Body of pancreas (tissue), 4 donors: ENCODE measurements around the gene NPC2. TPM values are rescaled to one million over a fixed set of nuclear protein-coding genes. Genes with fewer than 3 reads are reported as not detected.

Experiments used
- ATAC-seq: fragments of 150-250 bp; one replicate; pipeline ENCODE4 v1.9.1; 2016
- DNase-seq, 4 donors: peaks; one replicate each; pipeline ENCODE4 v3.0.0-alpha.2; 2019
- H3K27ac ChIP-seq, 4 donors: fragments of 200-600 bp; sonication (generic); 1 replicate in 3 of 4; 2 replicates in 1 of 4; pipeline versions ENCODE4 v1.5.1 to v1.6.1; 2016 to 2019; ENCODE audit warnings: mild to moderate bottlenecking in 1 of 4, mixed read lengths in 1 of 4, moderate library complexity in 1 of 4
- H3K27me3 ChIP-seq, 2 donors: fragments of 200-600 bp; sonication (generic); one replicate each; pipeline ENCODE4 v1.6.0; 2016; ENCODE audit warnings: mild to moderate bottlenecking in 1 of 2
- H3K36me3 ChIP-seq, 2 donors: fragments of 200-600 bp; sonication (generic); replicated peaks in 1 of 2; 2 replicates each; pipeline ENCODE4 v1.5.1; 2016; ENCODE audit warnings: low read depth in 2 of 2; ENCODE audit not compliant: insufficient read depth in 1 of 2
- H3K4me1 ChIP-seq: fragments of 200-600 bp; sonication (generic); one replicate; pipeline ENCODE4 v1.6.0; 2016
- H3K4me3 ChIP-seq, 2 donors: fragments of 200-600 bp; sonication (generic); 1 replicate in 1 of 2; 2 replicates in 1 of 2; pipeline ENCODE4 v1.5.1; 2016 to 2019
- H3K9me3 ChIP-seq, 3 donors: fragments of 200-600 bp; sonication (generic); 1 replicate in 2 of 3; 2 replicates in 1 of 3; pipeline ENCODE4 v1.5.1; 2016
- CTCF ChIP-seq, 7 experiments: fragments of 450-650 bp in 4 of 7; fragments of 200-600 bp in 3 of 7; sonication (generic) in 3 of 7; IDR thresholded peaks; one replicate each; pipeline ENCODE4 v1.5.1; 2016 to 2019; ENCODE audit warnings: antibody characterized with exemption in 7 of 7
- POLR2A ChIP-seq, 3 donors: fragments of 450-650 bp; IDR thresholded peaks; one replicate each; pipeline ENCODE4 v1.6.1; 2016; ENCODE audit warnings: antibody characterized with exemption in 3 of 3, mild to moderate bottlenecking in 2 of 3
- WGBS, 2 donors: methylation state at CpG; one replicate each; pipeline ENCODE4 v1.1.5; 2017; 5-methylcytosine and 5-hydroxymethylcytosine counted together
- intact Hi-C: fragments of 100-400 bp; cut with DNase I; formaldehyde crosslinking; loops from one replicate; pipeline ENCODE4 v1.15.1; 2023
- total RNA-seq, 2 donors: library from RNA; depleted of rRNA; stranded (reverse); fragments of >200 nt; gene quantifications; one replicate each; pipeline ENCODE4 v1.1.0, GENCODE V29; 2016

The NPC2 gene
- total RNA-seq: 100 to 1,000 TPM in 1 of 2 donors, 10 to 100 TPM in 1; 97.5 to 130 TPM

GRCh38 chr14:74492776-74493342 is at the start of gene NPC2:
TSS of gene NPC2 (minus strand) at chr14:74493305. CDS start at chr14:74493274, 31 bp downstream.
- Histone ChIP-seq H3K27me3 (no peaks in the 10 kb centered on the region), H3K4me1 (peaks cover 32% of the 10 kb centered on the region), H3K27ac (peak within 1 kb of the TSS; percentile 84 to 92 (median 88)), H3K9me3 (no peaks in the 10 kb centered on the region), H3K36me3 (no peaks in the 10 kb centered on the region), H3K4me3 (peak within 1 kb of the TSS; percentile 83 to 85)
- intact Hi-C loops: no loop called here
- ATAC-seq: no peak
- no peak for DNase-seq
- TF ChIP-seq POLR2A (IDR thresholded peaks at IDR 0.05) (peak; percentile 22 to 70 (median 64)), CTCF (IDR thresholded peaks at IDR 0.05) (no peak)
- WGBS, 2 donors: 0 to 1% methylated on average over 13 to 35 of the region's 35 CpGs

GRCh38 chr14:74542056-74542685 is 49.1 kb upstream of the NPC2 start:
- 84 to 92% methylated on average over 9 to 10 of the region's 10 CpGs for WGBS, 2 donors

GRCh38 chr14:74541225-74541624 is 48.1 kb upstream of the NPC2 start:
- no peak overlapping the region for H3K4me3 ChIP-seq
- DNase-seq: no peak
- H3K36me3 ChIP-seq: no peaks in the 10 kb centered on the region
- WGBS, 2 donors: 86 to 91% methylated on average over 3 of the region's 3 CpGs
- intact Hi-C loops: no loop called here
- H3K4me1 ChIP-seq: no peaks in the 10 kb centered on the region
- no peaks in the 10 kb centered on the region for H3K9me3 ChIP-seq
- no peak for ATAC-seq
- no peak for TF ChIP-seq CTCF (IDR thresholded peaks at IDR 0.05)
- no peak for TF ChIP-seq POLR2A (IDR thresholded peaks at IDR 0.05)
- H3K27ac ChIP-seq: no peak overlapping the region
- no peaks in the 10 kb centered on the region for H3K27me3 ChIP-seq

More at GRCh38 chr14:74542056-74542685, 49.1 kb upstream of the NPC2 start:
- no peak overlapping the region for H3K4me3 ChIP-seq
- no peak for DNase-seq
- no peak overlapping the region for H3K27ac ChIP-seq
- ATAC-seq: no peak
- H3K27me3 ChIP-seq: no peaks in the 10 kb centered on the region
- H3K9me3 ChIP-seq: no peaks in the 10 kb centered on the region
- intact Hi-C loops: no loop called here
- TF ChIP-seq CTCF (IDR thresholded peaks at IDR 0.05) (no peak), POLR2A (IDR thresholded peaks at IDR 0.05) (no peak)
- H3K36me3 ChIP-seq: no peaks in the 10 kb centered on the region
- no peaks in the 10 kb centered on the region for H3K4me1 ChIP-seq

- 71 to 79% methylated on average over 4 of the region's 4 CpGs for WGBS, 2 donors
- ATAC-seq (no peak), DNase-seq (no peak)
- Histone ChIP-seq H3K4me3 (no peak overlapping the region), H3K27ac (no peak overlapping the region), H3K4me1 (no peaks in the 10 kb centered on the region), H3K36me3 (no peaks in the 10 kb centered on the region), H3K9me3 (no peaks in the 10 kb centered on the region), H3K27me3 (no peaks in the 10 kb centered on the region)
- intact Hi-C loops: no loop called here
- TF ChIP-seq CTCF (IDR thresholded peaks at IDR 0.05) (no peak), POLR2A (IDR thresholded peaks at IDR 0.05) (no peak)
Measured at GRCh38 chr14:74539503-74539902, 46.4 kb upstream of the NPC2 start.
